A549 (cell line): ENCODE results near the gene FBXO30. TPM values are rescaled to one million over a fixed set of nuclear protein-coding genes. Genes with fewer than 3 reads are reported as not detected.

Experiments
- ATAC-seq, 2 experiments: fragments of 200-7000 bp in 1 of 2; fragments of >200 bp in 1 of 2; cut with Nextera tagmentation in 1 of 2; cut with Tn5 transposase in 1 of 2; 3 replicates each; pipeline versions ENCODE4 v1.8.0 to v1.9.1; 2018 to 2020; ENCODE audit warnings: mild to moderate bottlenecking in 1 of 2, moderate library complexity in 1 of 2
- CTCF ChIA-PET: fragments of 300-600 bp; sonication (Branson Sonifier 250); formaldehyde crosslinking; extraction: SDS; loops from one replicate; lab custom pipeline; 2021; ENCODE audit warnings: antibody characterized with exemption, inconsistent platforms; lab: Yijun Ruan, JAX
- POLR2A ChIA-PET: fragments of 350-600 bp; formaldehyde crosslinking; extraction: SDS; loops from one replicate; lab custom pipeline; 2021; ENCODE audit warnings: antibody characterized with exemption, inconsistent platforms; lab: Yijun Ruan, JAX
- DNase-seq, 2 experiments: peaks; one replicate each; pipeline versions ENCODE4 v3.0.0 to v3.0.0-alpha.2; 2011 to 2016; ENCODE audit warnings: low read depth in 1 of 2, low spot score in 1 of 2
- FAIRE-seq: peaks from 2 replicates; lab custom pipeline; 2011; peaks lifted over from hg19 to GRCh38; lab: Jason Lieb, UNC
- H3K27ac ChIP-seq, 2 experiments: fragments of >200 bp; sonication (Bioruptor Twin); formaldehyde crosslinking; 3 replicates each; pipeline ENCODE4 v1.5.1; 2016 to 2017
- H3K4me1 ChIP-seq: fragments of >200 bp; sonication (Bioruptor Twin); formaldehyde crosslinking; 3 replicates; pipeline ENCODE4 v1.6.1; 2016
- H3K4me2 ChIP-seq: fragments of >200 bp; sonication (Bioruptor Twin); formaldehyde crosslinking; 3 replicates; pipeline ENCODE4 v1.6.1; 2016
- H3K4me3 ChIP-seq: fragments of >200 bp; sonication (Bioruptor Twin); formaldehyde crosslinking; 3 replicates; pipeline ENCODE4 v1.5.1; 2016
- H3K9me3 ChIP-seq: fragments of >200 bp; sonication (Bioruptor Twin); formaldehyde crosslinking; 3 replicates; pipeline ENCODE4 v1.6.1; 2016
- CBX2 ChIP-seq: fragments of 200-600 bp; sonication (generic); IDR thresholded peaks from 2 replicates; pipeline ENCODE4 v1.6.1; 2016; ENCODE audit warnings: low read depth, mild to moderate bottlenecking, borderline replicate concordance
- CBX8 ChIP-seq: fragments of 200-600 bp; sonication (generic); IDR thresholded peaks from 2 replicates; pipeline ENCODE4 v1.6.1; 2016
- ELK1 ChIP-seq: fragments of 150-350 bp; IDR thresholded peaks from 2 replicates; pipeline ENCODE4 v1.6.1; 2014; ENCODE audit warnings: low read depth, mild to moderate bottlenecking, low read length
- EP300 ChIP-seq, 2 experiments: fragments of >200 bp; sonication (Bioruptor Twin); formaldehyde crosslinking; IDR thresholded peaks; 2 replicates in 1 of 2; 3 replicates in 1 of 2; pipeline ENCODE4 v1.6.1; 2016 to 2017
- FOSB ChIP-seq: fragments of 250-450 bp; sonication (Bioruptor Pico); IDR thresholded peaks from 2 replicates; pipeline ENCODE4 v1.5.0; 2020; ENCODE audit warnings: mild to moderate bottlenecking, moderate library complexity
- FOSL2 ChIP-seq, 2 experiments: fragments of 450-650 bp in 1 of 2; fragments of >200 bp in 1 of 2; sonication (Bioruptor Twin) in 1 of 2; formaldehyde crosslinking; IDR thresholded peaks; 2 replicates each; pipeline versions ENCODE4 v1.5.0 to v1.6.1; 2016 to 2020; ENCODE audit warnings: mild to moderate bottlenecking in 1 of 2, moderate library complexity in 1 of 2
- HEYL ChIP-seq: fragments of 250-450 bp; sonication (Bioruptor Pico); IDR thresholded peaks from 2 replicates; pipeline ENCODE4 v1.8.0; 2021; ENCODE audit warnings: mild to moderate bottlenecking, moderate library complexity
- HOXA7 ChIP-seq: fragments of 250-450 bp; sonication (Bioruptor Pico); IDR thresholded peaks from 2 replicates; pipeline ENCODE4 v1.5.0; 2020; ENCODE audit warnings: mild to moderate bottlenecking, moderate library complexity
- HOXB5 ChIP-seq: fragments of 250-450 bp; sonication (Bioruptor Pico); IDR thresholded peaks from 2 replicates; pipeline ENCODE4 v1.5.0; 2020; ENCODE audit warnings: mild to moderate bottlenecking, moderate library complexity
- KDM5A ChIP-seq: fragments of 200-600 bp; sonication (generic); IDR thresholded peaks from 2 replicates; pipeline ENCODE4 v1.6.1; 2016; ENCODE audit warnings: antibody characterized with exemption, mild to moderate bottlenecking
- NFE2L2 ChIP-seq: fragments of 150-350 bp; conservative IDR thresholded peaks from 2 replicates; pipeline ENCODE4 v1.6.1; 2014; ENCODE audit warnings: low read length
- NPAS2 ChIP-seq: fragments of 250-450 bp; sonication (Bioruptor Pico); IDR thresholded peaks from 2 replicates; pipeline ENCODE4 v1.8.0; 2022; ENCODE audit warnings: mild to moderate bottlenecking, moderate library complexity, borderline replicate concordance
- PHF8 ChIP-seq: fragments of 200-600 bp; sonication (generic); IDR thresholded peaks from 2 replicates; pipeline ENCODE4 v1.6.1; 2016; ENCODE audit warnings: low read depth, mild to moderate bottlenecking, antibody characterized with exemption, moderate library complexity, borderline replicate concordance
- RARB ChIP-seq: fragments of 250-450 bp; sonication (Bioruptor Pico); IDR thresholded peaks from 2 replicates; pipeline ENCODE4 v1.8.0; 2021; ENCODE audit warnings: mild to moderate bottlenecking, moderate library complexity
- RFX5 ChIP-seq: fragments of 450-650 bp; IDR thresholded peaks from 2 replicates; pipeline ENCODE4 v1.7.1; 2014; ENCODE audit warnings: antibody characterized with exemption, mild to moderate bottlenecking, moderate library complexity
- RNF2 ChIP-seq: fragments of 200-600 bp; sonication (generic); IDR thresholded peaks from 2 replicates; pipeline ENCODE4 v1.6.1; 2016; ENCODE audit warnings: low read depth, mild to moderate bottlenecking, antibody characterized with exemption, moderate library complexity, borderline replicate concordance
- ZSCAN20 ChIP-seq: fragments of 250-450 bp; sonication (Bioruptor Pico); IDR thresholded peaks from 2 replicates; pipeline ENCODE4 v1.8.0; 2022; ENCODE audit warnings: mild to moderate bottlenecking, moderate library complexity
- WGBS: methylation state at CpG from one replicate; pipeline ENCODE4 v1.1.6; 2017; ENCODE audit errors: missing lambda C conversion rate; 5-methylcytosine and 5-hydroxymethylcytosine counted together
- polyA plus RNA-seq, 4 experiments: library from polyadenylated mRNA; depleted of rRNA in 3 of 4; stranded (reverse); fragments of >200 nt; fragmentation: RNase III in 1 of 4; extraction: RNeasy Plus Mini Kit Qiagen cat#74134 plus additional on column Dnase treatment in 1 of 4; gene quantifications; 2 replicates in 3 of 4; 3 replicates in 1 of 4; pipeline ENCODE4 v1.2.3, GENCODE V29; 2011 to 2017

The FBXO30 gene
- polyA plus RNA-seq, 2 of the 4 experiments (the other 2 are of a cell fraction) = 8.3 to 10.4 TPM

- WGBS = 86% methylated on average over 1 of the region's 1 CpG
- ChIA-PET CTCF (no interaction called here), POLR2A (no interaction called here)
- H3K4me3 ChIP-seq = no peak overlapping the region
- H3K4me1 ChIP-seq = peaks cover 10% of the 10 kb centered on the region
- no peak overlapping the region for H3K27ac ChIP-seq
- DNase-seq (no peak), FAIRE-seq (no peak), ATAC-seq (no peak)
- no peak for TF ChIP-seq PHF8
- TF ChIP-seq CBX2 = no peak
- no peak for TF ChIP-seq RARB (CRISPR knock-in tag)
- no peak for TF ChIP-seq ZSCAN20 (CRISPR knock-in tag)
- no peak for TF ChIP-seq CBX8
- no peak for TF ChIP-seq NPAS2
- no peak for TF ChIP-seq EP300 (IDR thresholded peaks at IDR 0.05)
- no peak for TF ChIP-seq HEYL (CRISPR knock-in tag)
- no peak for TF ChIP-seq RFX5
- TF ChIP-seq RNF2 = no peak
- no peak for TF ChIP-seq KDM5A
- no peak overlapping the region for H3K4me2 ChIP-seq
- H3K9me3 ChIP-seq = peaks cover 6% of the 10 kb centered on the region; the same call in 1 of the 3 replicates
Measured at GRCh38 chr6:145745861-145746260, 68.7 kb downstream of the FBXO30 start.

- ATAC-seq = no peak
- no peak for DNase-seq
- ChIA-PET POLR2A (interaction anchor here (1.7 kb wide), 1 partner anchor 9 kb away, joined by 10 read pairs; the partner anchor contains the start of gene EPM2A), CTCF (no interaction called here)
- WGBS = 76% methylated on average over 2 of the region's 2 CpGs
- FAIRE-seq = no peak
- Histone ChIP-seq H3K4me2 (no peak overlapping the region), H3K27ac (no peak overlapping the region), H3K9me3 (peaks cover 6% of the 10 kb centered on the region; the same call in 1 of the 3 replicates), H3K4me3 (no peak overlapping the region), H3K4me1 (peaks cover 5% of the 10 kb centered on the region)
- no peak for TF ChIP-seq FOSL2 (IDR thresholded peaks at IDR 0.05)
- no peak for TF ChIP-seq FOSL2 (CRISPR knock-in tag; IDR thresholded peaks at IDR 0.05)
- TF ChIP-seq NFE2L2 = no peak
- TF ChIP-seq ELK1 = no peak
- TF ChIP-seq HOXA7 (CRISPR knock-in tag) = no peak
- no peak for TF ChIP-seq PHF8
- TF ChIP-seq FOSB (CRISPR knock-in tag) = no peak
- TF ChIP-seq HOXB5 (CRISPR knock-in tag) = no peak
Measured at GRCh38 chr6:145744619-145745018, 70.0 kb downstream of the FBXO30 start.

Other genes with a start within 250 kb of the FBXO30 start
- 2.7 and 3.0 TPM in 2 replicates for gene EPM2A, start 79.3 kb downstream of the FBXO30 start, polyA plus RNA-seq (2011; rRNA removed)
- 2.0 to 2.4 TPM (median 2.0 TPM) in 3 replicates for gene EPM2A, start 79.3 kb downstream of the FBXO30 start, polyA plus RNA-seq (2017; fragmentation: RNase III; extraction: RNeasy Plus Mini Kit Qiagen cat#74134 plus additional on column Dnase treatment)
- 8.3 and 10.2 TPM in 2 replicates for gene SHPRH, start 149.6 kb upstream of the FBXO30 start, polyA plus RNA-seq (2011; rRNA removed)
- 3.1 to 3.4 TPM (median 3.4 TPM) in 3 replicates for gene SHPRH, start 149.6 kb upstream of the FBXO30 start, polyA plus RNA-seq (2017; fragmentation: RNase III; extraction: RNeasy Plus Mini Kit Qiagen cat#74134 plus additional on column Dnase treatment)
- 0.01 and 0.04 TPM in 2 replicates for gene GRM1, start 214.3 kb upstream of the FBXO30 start, polyA plus RNA-seq (2011; rRNA removed)
- 0.03 to 0.05 TPM in 2 of 3 replicates, not detected in the other for gene GRM1, start 214.3 kb upstream of the FBXO30 start, polyA plus RNA-seq (2017; fragmentation: RNase III; extraction: RNeasy Plus Mini Kit Qiagen cat#74134 plus additional on column Dnase treatment)